H1 (cell line): ENCODE measurements around the gene KRT17. TPM values are rescaled to one million over a fixed set of nuclear protein-coding genes. Genes with fewer than 3 reads are reported as not detected.

ENCODE experiments used
- CTCF ChIA-PET: fragments of 300-600 bp; sonication (Branson Sonifier 250); formaldehyde crosslinking; loops from one replicate; lab custom pipeline; 2021; ENCODE audit not compliant: partially characterized antibody; lab: Charles Lee
- POLR2A ChIA-PET: fragments of 300-600 bp; sonication (Branson Sonifier 250); formaldehyde crosslinking; loops from one replicate; lab custom pipeline; 2021; ENCODE audit warnings: inconsistent platforms; ENCODE audit not compliant: partially characterized antibody; lab: Charles Lee
- DNase-seq, 2 experiments: peaks; one replicate each; pipeline versions ENCODE4 v3.0.0 to v3.0.0-alpha.2; 2010 to 2022; ENCODE audit warnings: low spot score in 2 of 2, low read depth in 1 of 2, mixed read lengths in 1 of 2
- FAIRE-seq: peaks from 2 replicates; lab custom pipeline; 2011; peaks lifted over from hg19 to GRCh38; lab: Jason Lieb, UNC
- H2AFZ ChIP-seq: 2 replicates; pipeline ENCODE4 v1.8.1; 2012; ENCODE audit warnings: low read length, inconsistent platforms
- H2AK5ac ChIP-seq: 2 replicates; pipeline ENCODE4 v1.6.1; 2013; ENCODE audit warnings: low read depth, low read length
- H2BK120ac ChIP-seq: replicated peaks from 2 replicates; pipeline ENCODE3; 2013; ENCODE audit warnings: low read depth, low read length, inconsistent platforms
- H2BK12ac ChIP-seq: 2 replicates; pipeline ENCODE4 v1.6.1; 2013; ENCODE audit warnings: low read depth, low read length
- H2BK15ac ChIP-seq: 2 replicates; pipeline ENCODE4 v1.6.1; 2013; ENCODE audit warnings: low read length
- H2BK20ac ChIP-seq: 2 replicates; pipeline ENCODE4 v1.6.1; 2013; ENCODE audit warnings: low read length
- H2BK5ac ChIP-seq: 2 replicates; pipeline ENCODE4 v1.6.1; 2013; ENCODE audit warnings: low read depth, low read length
- H3K14ac ChIP-seq: 2 replicates; pipeline ENCODE4 v1.6.1; 2013; ENCODE audit warnings: inconsistent platforms; ENCODE audit not compliant: insufficient read length
- H3K18ac ChIP-seq: 2 replicates; pipeline ENCODE4 v1.6.1; 2013; ENCODE audit warnings: low read length; ENCODE audit errors: extremely low read depth
- H3K23ac ChIP-seq: 2 replicates; pipeline ENCODE4 v1.6.1; 2013; ENCODE audit warnings: inconsistent platforms; ENCODE audit not compliant: insufficient read length
- H3K23me2 ChIP-seq: 2 replicates; pipeline ENCODE4 v1.6.1; 2013; ENCODE audit warnings: low read depth, low read length
- H3K27ac ChIP-seq: 2 replicates; pipeline ENCODE4 v1.6.1; 2011; ENCODE audit warnings: low read depth, low read length, inconsistent platforms
- H3K27me3 ChIP-seq, 4 experiments: replicated peaks in 1 of 4; 1 replicate in 1 of 4; 2 replicates in 3 of 4; pipeline versions ENCODE4 v1.6.1 to v1.8.1; 2011 to 2013; ENCODE audit warnings: low read length in 3 of 4, mild to moderate bottlenecking in 3 of 4, inconsistent platforms in 2 of 4, mixed read lengths in 2 of 4, moderate library complexity in 1 of 4; ENCODE audit not compliant: control insufficient read depth in 3 of 4, insufficient read depth in 3 of 4; ENCODE audit errors: extremely low read depth in 1 of 4
- H3K36me3 ChIP-seq, 4 experiments: 2 replicates each; pipeline versions ENCODE4 v1.6.1 to v1.8.1; 2011 to 2013; ENCODE audit warnings: mild to moderate bottlenecking in 4 of 4, low read length in 3 of 4, moderate library complexity in 2 of 4, control low read depth in 1 of 4, inconsistent platforms in 1 of 4; ENCODE audit not compliant: insufficient read depth in 4 of 4, control insufficient read depth in 2 of 4
- H3K4ac ChIP-seq: replicated peaks from 2 replicates; pipeline ENCODE3; 2013; ENCODE audit warnings: low read length, low read depth, mixed read lengths, inconsistent platforms; ENCODE audit not compliant: insufficient read length
- H3K4me1 ChIP-seq, 4 experiments: replicated peaks in 1 of 4; 1 replicate in 1 of 4; 2 replicates in 3 of 4; pipeline versions ENCODE4 v1.6.1 to v1.8.1; 2011 to 2013; ENCODE audit warnings: low read length in 3 of 4, inconsistent platforms in 2 of 4, mixed read lengths in 1 of 4; ENCODE audit not compliant: insufficient read depth in 4 of 4, control insufficient read depth in 3 of 4
- H3K4me2 ChIP-seq, 2 experiments: 2 replicates each; pipeline versions ENCODE4 v1.6.1 to v1.8.1; 2011 to 2013; ENCODE audit warnings: low read depth in 2 of 2, low read length in 2 of 2, control low read depth in 1 of 2, inconsistent platforms in 1 of 2, mild to moderate bottlenecking in 1 of 2; ENCODE audit not compliant: insufficient read depth in 1 of 2
- H3K4me3 ChIP-seq, 4 experiments: fragments of 200-600, 300-600 bp in 1 of 4; sonication (generic), shearing (Covaris generic), sonication (Bioruptor Twin) in 1 of 4; 2 replicates each; pipeline versions ENCODE4 v1.5.1 to v1.8.1; 2011 to 2016; ENCODE audit warnings: low read length in 4 of 4, low read depth in 3 of 4, control low read depth in 2 of 4, inconsistent platforms in 2 of 4, mild to moderate bottlenecking in 2 of 4, mixed read lengths in 1 of 4, moderate library complexity in 1 of 4; ENCODE audit not compliant: insufficient read depth in 2 of 4; ENCODE audit errors: extremely low read depth in 1 of 4
- H3K56ac ChIP-seq: replicated peaks from 2 replicates; pipeline ENCODE3; 2013; ENCODE audit warnings: low read depth, mild to moderate bottlenecking, mixed read lengths, low read length, inconsistent platforms; ENCODE audit not compliant: insufficient read length
- H3K79me1 ChIP-seq: 2 replicates; pipeline ENCODE4 v1.6.1; 2013; ENCODE audit warnings: low read depth, low read length, control low read depth
- H3K79me2 ChIP-seq, 2 experiments: 2 replicates each; pipeline versions ENCODE4 v1.6.1 to v1.8.1; 2012 to 2013; ENCODE audit warnings: low read length in 2 of 2, mild to moderate bottlenecking in 2 of 2, inconsistent platforms in 1 of 2; ENCODE audit not compliant: insufficient read depth in 2 of 2, control insufficient read depth in 1 of 2
- H3K9ac ChIP-seq, 4 experiments: replicated peaks in 1 of 4; 1 replicate in 1 of 4; 2 replicates in 3 of 4; pipeline versions ENCODE4 v1.6.1 to v1.8.1; 2011 to 2013; ENCODE audit warnings: low read depth in 3 of 4, low read length in 3 of 4, control low read depth in 2 of 4, mild to moderate bottlenecking in 2 of 4, moderate library complexity in 2 of 4, inconsistent platforms in 1 of 4; ENCODE audit errors: extremely low read depth in 1 of 4
- H3K9me3 ChIP-seq, 2 experiments: 2 replicates each; pipeline versions ENCODE4 v1.6.1 to v1.8.1; 2012 to 2013; ENCODE audit warnings: mild to moderate bottlenecking in 2 of 2, moderate library complexity in 2 of 2, control low read depth in 1 of 2, inconsistent platforms in 1 of 2, low read depth in 1 of 2, low read length in 1 of 2, mixed read lengths in 1 of 2; ENCODE audit not compliant: insufficient read depth in 2 of 2
- H4K20me1 ChIP-seq, 2 experiments: replicated peaks in 1 of 2; 2 replicates each; pipeline versions ENCODE3 to v1.8.1; 2011 to 2013; ENCODE audit warnings: inconsistent platforms in 2 of 2, low read length in 2 of 2, mild to moderate bottlenecking in 1 of 2; ENCODE audit not compliant: insufficient read depth in 2 of 2, control insufficient read depth in 1 of 2
- H4K5ac ChIP-seq: 2 replicates; pipeline ENCODE4 v1.6.1; 2013; ENCODE audit warnings: low read length, low read depth, mixed read lengths, inconsistent platforms; ENCODE audit not compliant: insufficient read length
- H4K8ac ChIP-seq: 2 replicates; pipeline ENCODE4 v1.8.0; 2013; ENCODE audit warnings: mild to moderate bottlenecking, moderate library complexity, low read length, inconsistent platforms; ENCODE audit not compliant: insufficient read depth; ENCODE audit errors: extremely low read depth
- H4K91ac ChIP-seq: replicated peaks from 2 replicates; pipeline ENCODE3; 2013; ENCODE audit warnings: low read length, mixed read lengths, inconsistent platforms; ENCODE audit not compliant: insufficient read length
- SAP30 ChIP-seq: fragments of 300-600 bp; sonication (generic); IDR thresholded peaks from 2 replicates; pipeline ENCODE4 v1.7.1; 2012; ENCODE audit warnings: low read length, moderate library complexity, mild to moderate bottlenecking, inconsistent platforms; ENCODE audit not compliant: insufficient read depth, insufficient replicate concordance
- SRF ChIP-seq: IDR thresholded peaks from 2 replicates; pipeline ENCODE4 v1.6.1; 2011; ENCODE audit warnings: mild to moderate bottlenecking, low read depth, low read length, moderate library complexity
- USF2 ChIP-seq: IDR thresholded peaks from 2 replicates; pipeline ENCODE4 v1.6.1; 2011; ENCODE audit warnings: low read length, improper control_type of control experiment
- WGBS, 2 experiments: shearing (Covaris generic) in 1 of 2; methylation state at CpG; one replicate each; pipeline versions ENCODE4 v1.1.6 to v1.1.7; 2013 to 2015; ENCODE audit warnings: low lambda C conversion rate in 2 of 2, mixed read lengths in 2 of 2, inconsistent platforms in 1 of 2, low coverage in 1 of 2, missing lambda C conversion rate in 1 of 2; ENCODE audit not compliant: insufficient replicate concordance in 2 of 2, insufficient coverage in 1 of 2, insufficient read length in 1 of 2; ENCODE audit errors: extremely low coverage in 1 of 2, missing lambda C conversion rate in 1 of 2; 5-methylcytosine and 5-hydroxymethylcytosine counted together
- polyA plus RNA-seq, 7 experiments: library from polyadenylated mRNA; depleted of rRNA in 3 of 7; stranded (reverse) in 5 of 7; unstranded in 2 of 7; fragments of >200 nt in 5 of 7; fragments of 200-250 nt in 2 of 7; gene quantifications; 1 replicate in 5 of 7; 2 replicates in 1 of 7; 4 replicates in 1 of 7; pipeline versions ENCODE4 v1.2.1 to v1.2.3, GENCODE V29; 2011 to 2013; ENCODE audit warnings: missing spikeins in 2 of 7, mixed read lengths in 2 of 7
- total RNA-seq: library from RNA; stranded (reverse); fragmentation: NEBNext Ultra II Directional; extraction: Animal tissue kit (Norgen Biotek cat#: 25700); gene quantifications from 2 replicates; pipeline ENCODE4 v1.2.1, GENCODE V29; 2021

Gene KRT17
- total and polyA plus RNA-seq, 2 of the 8 experiments (the other 6 are each of a cell fraction or from before 2014, with no cell fraction given) = 0.50 to 0.95 TPM

- H4K91ac ChIP-seq = no peak overlapping the region
- H3K18ac ChIP-seq = no peak overlapping the region
- WGBS, 2 experiments = 79% methylated on average over 6 of the region's 8 CpGs; no CpG with 5 or more reads in 1 of the 2 experiments
- H2BK15ac ChIP-seq = no peak overlapping the region
- H2BK5ac ChIP-seq = no peak overlapping the region
- H3K4me3 ChIP-seq = no peak overlapping the region
- H2BK120ac ChIP-seq = no peak overlapping the region
- H3K23ac ChIP-seq = no peak overlapping the region
- H3K56ac ChIP-seq = no peak overlapping the region
- no peak for TF ChIP-seq SAP30
- TF ChIP-seq USF2 = no peak
- no peak for TF ChIP-seq SRF
- H2AFZ ChIP-seq = no peak overlapping the region
- peaks cover 9% of the 10 kb centered on the region; the same call in 1 of the 2 replicates for H3K23me2 ChIP-seq
- H3K27me3 ChIP-seq = no peaks in the 10 kb centered on the region
- FAIRE-seq (no peak), DNase-seq (no peak)
- no peak overlapping the region for H3K4me2 ChIP-seq
- no peaks in the 10 kb centered on the region for H3K79me2 ChIP-seq
- H3K9ac ChIP-seq = no peak overlapping the region
- peaks cover 0 to 2% of the 10 kb centered on the region in 2 experiments for H4K20me1 ChIP-seq
- H4K5ac ChIP-seq = no peak overlapping the region
- H3K27ac ChIP-seq = no peak overlapping the region
- H3K4ac ChIP-seq = no peak overlapping the region
- H2BK12ac ChIP-seq = no peak overlapping the region
- H2BK20ac ChIP-seq = no peak overlapping the region
- no peaks in the 10 kb centered on the region for H3K9me3 ChIP-seq
- H3K36me3 ChIP-seq = no peaks in the 10 kb centered on the region
- no peak overlapping the region for H4K8ac ChIP-seq
- no peak overlapping the region for H3K14ac ChIP-seq
- no peaks in the 10 kb centered on the region; a peak in 1 of 7 replicates for H3K4me1 ChIP-seq
- H2AK5ac ChIP-seq = no peak overlapping the region
- no peaks in the 10 kb centered on the region for H3K79me1 ChIP-seq
- CTCF ChIA-PET = interaction anchor here (0.8 to 5.6 kb wide), 11 partner anchors 11 to 108 kb away, joined by 3 to 26 read pairs (median 6); no protein-coding TSS in a partner anchor
- POLR2A ChIA-PET = interaction anchor here (0.7 to 1.5 kb wide), 3 partner anchors 11 to 96 kb away, joined by 3 to 4 read pairs (median 3); no protein-coding TSS in a partner anchor
Measured at GRCh38 chr17:41593306-41593981, 30.9 kb downstream of the KRT17 start.
